Activated T-helper 1 cell treated with anti-CD3 and anti-CD28 coated beads, Interleukin-2, amount 50 U/mL, for 16 hours (primary cell): ENCODE data around the gene STAC.
"Not testable (repeated sequence)": the region's sequence is repeated elsewhere in the genome, so short reads cannot be mapped to it uniquely, and the experiment has no call there.

Experiments used
- DNase-seq, 2 donors: peaks; one replicate each; pipeline ENCODE4 v3.0.0-alpha.2; 2020; ENCODE audit warnings: low read depth in 1 of 2, low spot score in 1 of 2

STAC gene

DNA sequence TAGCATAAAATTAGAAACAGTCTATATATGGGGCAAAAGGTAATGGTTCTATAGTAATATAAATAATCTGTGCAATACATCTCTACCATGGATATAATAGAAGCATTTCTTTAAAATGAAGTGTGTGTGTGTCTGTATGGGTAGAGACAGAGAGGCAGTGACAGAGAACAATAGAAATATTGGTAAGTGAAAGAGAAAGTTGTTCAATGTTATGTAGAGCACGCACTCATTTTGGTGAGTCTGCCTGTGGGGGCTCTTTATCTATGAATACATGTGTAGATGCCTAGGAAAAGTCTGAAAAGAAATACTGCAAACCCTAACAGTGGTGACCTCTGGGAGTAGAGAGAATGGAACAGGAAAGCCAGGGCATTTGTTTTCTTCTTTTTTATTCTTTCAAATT lies 182.6 kb downstream of the STAC start:
- no peak for DNase-seq

- no peak for DNase-seq
These were observed 194.9 kb downstream of the STAC start for GRCh38 chr3:36575241-36575640.

DNA sequence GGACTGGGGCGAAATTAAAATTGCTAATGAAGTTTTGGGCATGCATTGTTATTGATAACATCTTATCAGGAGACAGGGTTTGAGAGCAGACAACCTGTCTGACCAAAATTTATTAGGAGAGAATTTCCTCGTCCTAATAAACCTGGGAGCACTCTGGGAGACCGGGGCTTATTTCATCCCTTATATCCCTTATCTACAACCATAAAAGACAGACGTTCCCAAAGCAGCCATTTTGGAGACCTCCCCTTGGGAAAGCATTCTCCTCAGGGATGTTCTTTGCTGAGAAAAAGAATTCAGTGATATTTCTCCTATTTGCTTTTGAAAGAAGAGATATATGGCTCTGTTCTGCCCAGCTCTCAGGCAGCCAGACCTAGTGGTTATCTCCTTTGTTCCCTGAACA lies 198.1 kb downstream of the STAC start:
- not testable (repeated sequence) for DNase-seq

DNA sequence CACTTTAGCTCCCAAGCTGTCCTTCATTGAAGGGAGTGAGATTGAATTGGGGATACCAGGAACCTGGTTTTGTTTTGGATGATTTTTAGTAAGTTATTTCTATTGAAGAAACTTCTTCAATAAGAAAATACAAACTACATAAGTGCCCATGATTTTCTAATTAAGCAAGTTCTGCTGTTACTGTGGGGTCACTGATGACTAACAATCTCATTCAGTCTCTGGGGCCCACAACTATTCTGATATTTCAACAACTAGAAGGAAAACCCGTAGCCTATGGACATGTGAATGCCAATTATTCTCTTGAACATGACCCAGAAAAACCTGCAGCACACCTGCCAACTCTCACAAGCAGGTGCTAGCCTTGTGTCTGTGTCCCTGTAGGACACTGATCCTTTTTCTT lies 199.4 kb downstream of the STAC start:
- DNase-seq = no peak

DNA sequence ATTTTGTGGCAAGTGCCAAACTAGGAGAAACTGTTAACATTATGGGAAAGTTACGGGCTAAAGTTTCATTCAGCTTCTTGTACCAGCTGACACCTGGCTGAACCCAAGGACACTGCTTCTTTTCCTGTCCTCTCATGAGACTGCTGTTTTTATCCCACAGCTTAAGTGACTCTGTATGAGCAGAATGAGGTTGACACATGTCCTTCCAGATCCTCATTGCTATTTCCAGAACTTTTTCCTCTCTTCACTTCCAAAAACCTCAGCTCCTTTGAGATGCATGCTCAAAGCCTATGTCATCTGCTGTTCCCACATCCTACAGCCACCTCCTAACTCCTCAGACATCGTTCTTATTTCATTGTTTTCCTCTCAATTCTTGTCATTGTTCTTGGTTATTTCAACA lies 200.4 kb downstream of the STAC start:
- no peak for DNase-seq

DNA sequence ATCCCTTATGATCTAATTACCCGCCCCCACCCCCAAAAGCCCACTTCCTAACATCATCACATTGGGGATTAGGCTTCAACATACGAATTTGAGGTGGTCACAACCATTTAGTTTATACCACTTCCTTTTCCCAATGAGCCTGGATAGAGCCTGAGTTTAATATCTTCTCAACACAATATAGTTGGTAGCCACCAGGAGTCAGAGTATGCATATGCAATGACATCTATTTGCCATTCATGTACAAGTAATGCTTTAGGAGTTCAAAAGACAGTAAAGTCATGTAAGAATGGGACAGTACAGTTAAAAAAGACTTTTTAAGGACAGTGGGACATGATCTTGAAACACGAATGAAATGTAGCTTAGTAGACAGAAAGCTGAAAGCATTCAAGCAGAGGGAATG lies 211.7 kb downstream of the STAC start:
- DNase-seq = no peak

DNA sequence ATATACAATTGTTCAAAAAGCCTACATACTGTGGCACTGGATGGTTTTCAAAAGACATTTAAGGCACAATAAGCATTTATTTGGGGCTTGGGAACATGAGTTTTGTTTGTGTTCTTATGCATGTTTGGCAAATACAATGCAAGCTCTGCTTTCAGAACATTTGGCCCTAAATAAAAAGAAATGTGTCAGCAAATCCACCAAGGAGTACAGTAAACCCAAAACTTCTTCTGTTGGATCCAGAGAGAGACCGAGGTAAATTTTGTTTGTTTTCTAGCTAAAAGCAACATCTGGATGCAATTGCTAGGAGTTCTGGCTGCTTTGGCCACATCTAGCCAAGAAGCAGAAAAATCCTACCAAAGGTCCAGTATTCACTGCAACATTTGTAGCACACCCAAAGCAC lies 215.2 kb downstream of the STAC start:
- DNase-seq = no peak

GRCh38 chr3:36596419-36596818 lies 216.1 kb downstream of the STAC start:
- DNase-seq = no peak

- DNase-seq = no peak
These were observed 217.1 kb downstream of the STAC start for GRCh38 chr3:36597422-36597821.
